GM18951 (cell line): ENCODE results near the gene NTPCR.

Experiments
- POLR2A ChIP-seq: IDR thresholded peaks from 4 replicates; pipeline ENCODE4 v1.6.1; 2011; ENCODE audit warnings: mild to moderate bottlenecking; ENCODE audit not compliant: insufficient read length, insufficient read depth; ENCODE audit errors: extremely low read depth
- in situ Hi-C: fragments of 300-500 bp; cut with MboI; formaldehyde crosslinking; loops from one replicate; pipeline ENCODE4 v1.12.0; 2022; ENCODE audit warnings: low sequenced_read_pairs, mixed read lengths, inconsistent platforms; ENCODE audit not compliant: unreplicated experiment

Gene NTPCR

DNA sequence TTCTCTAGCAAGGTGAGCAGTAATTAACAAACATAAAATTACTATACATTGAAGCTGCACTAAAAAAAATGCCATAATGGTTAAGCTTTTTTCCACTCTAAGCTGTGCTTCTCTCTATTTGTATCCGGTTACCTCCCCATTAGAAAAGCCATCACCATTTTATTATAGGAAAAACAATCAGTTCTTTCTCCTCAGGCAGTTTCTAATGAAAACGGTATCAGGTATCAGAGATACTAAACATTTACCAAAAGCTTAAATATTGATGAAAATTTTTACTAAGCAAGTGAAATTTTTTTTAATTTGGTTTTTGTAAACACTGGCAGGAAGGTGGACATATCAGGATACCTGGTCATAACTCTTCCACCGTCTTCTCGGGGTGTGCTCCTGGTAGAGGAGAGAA lies 14.2 kb downstream of the NTPCR start:
- no peak for TF ChIP-seq POLR2A

DNA sequence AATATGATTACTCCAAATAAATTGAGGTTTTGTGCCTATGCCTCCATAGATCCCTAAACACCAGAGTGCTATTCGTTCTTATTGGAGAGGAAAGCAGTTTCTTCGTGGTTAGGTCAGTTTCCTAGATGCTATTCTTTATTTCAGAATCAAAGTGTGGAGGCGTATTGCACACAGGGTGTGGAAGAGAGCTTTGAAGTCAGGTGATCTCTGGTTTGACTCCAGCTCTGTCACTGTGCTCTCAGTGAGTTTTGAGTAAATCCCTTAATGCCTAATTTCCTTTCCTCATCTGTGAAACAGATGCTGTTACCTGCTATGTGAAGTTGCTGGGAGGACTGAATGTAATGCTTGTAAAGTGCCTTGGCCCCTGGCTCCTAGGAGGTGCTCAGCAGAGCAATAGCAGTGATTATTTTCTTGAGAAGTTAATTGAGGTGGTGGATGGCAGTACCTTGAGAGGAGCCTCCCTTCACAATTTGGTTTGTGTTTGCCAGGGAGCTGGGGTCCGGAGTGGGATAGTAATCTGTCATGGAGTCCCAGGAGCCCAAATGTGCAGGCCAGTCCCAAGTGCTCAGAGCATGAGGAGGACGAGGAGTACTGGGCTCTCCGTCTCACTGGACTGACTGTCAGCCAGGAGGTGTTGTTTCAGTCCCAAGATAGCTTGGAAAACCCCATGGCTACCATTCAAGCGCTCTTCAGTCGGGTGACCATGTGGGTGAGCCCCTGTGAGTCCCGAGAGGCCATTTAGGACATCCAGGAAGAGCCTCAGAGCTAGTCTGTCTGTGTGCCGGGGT lies 14.9 kb downstream of the NTPCR start:
- in situ Hi-C loops = no loop called here
- TF ChIP-seq POLR2A = no peak

More for the DNA sequence above, 14.2 kb downstream of the NTPCR start:
- in situ Hi-C loops = no loop called here

DNA sequence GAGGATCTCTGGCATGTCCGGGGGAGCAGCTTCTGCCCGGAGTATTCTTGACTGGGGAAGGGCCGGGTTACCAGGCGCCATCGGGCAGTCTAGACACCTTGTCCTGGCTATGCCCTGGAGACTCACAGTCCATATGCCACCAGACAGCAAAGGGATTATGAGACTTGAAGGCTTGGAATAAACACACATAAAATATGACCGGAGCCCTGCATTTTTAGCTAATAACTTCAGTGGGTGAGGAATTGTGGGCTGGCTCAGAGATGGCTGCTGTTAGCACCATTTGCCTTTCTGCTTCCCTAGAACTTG lies 15.5 kb downstream of the NTPCR start:
- in situ Hi-C loops = no loop called here
- TF ChIP-seq POLR2A = no peak

DNA sequence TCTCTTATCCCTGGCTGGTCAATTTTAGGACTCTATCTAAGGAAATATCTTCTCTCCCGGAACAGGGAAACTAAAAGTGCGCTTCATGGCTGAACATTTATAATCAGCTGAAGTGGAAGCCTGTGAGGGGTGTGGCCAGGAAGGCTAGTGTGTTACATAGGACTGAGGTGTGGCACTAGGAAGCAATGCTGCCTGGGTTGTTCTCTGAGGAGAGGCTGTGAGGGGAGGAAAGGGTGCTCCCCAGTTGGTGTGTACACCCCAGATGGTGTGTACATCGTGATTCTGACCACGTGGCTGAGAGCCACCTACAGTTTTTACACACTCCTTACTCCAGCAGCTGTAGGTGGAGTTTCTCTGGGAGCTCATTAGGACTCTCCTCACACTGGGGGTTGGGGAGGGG lies 16.3 kb downstream of the NTPCR start:
- in situ Hi-C loops = no loop called here
- TF ChIP-seq POLR2A = no peak

DNA sequence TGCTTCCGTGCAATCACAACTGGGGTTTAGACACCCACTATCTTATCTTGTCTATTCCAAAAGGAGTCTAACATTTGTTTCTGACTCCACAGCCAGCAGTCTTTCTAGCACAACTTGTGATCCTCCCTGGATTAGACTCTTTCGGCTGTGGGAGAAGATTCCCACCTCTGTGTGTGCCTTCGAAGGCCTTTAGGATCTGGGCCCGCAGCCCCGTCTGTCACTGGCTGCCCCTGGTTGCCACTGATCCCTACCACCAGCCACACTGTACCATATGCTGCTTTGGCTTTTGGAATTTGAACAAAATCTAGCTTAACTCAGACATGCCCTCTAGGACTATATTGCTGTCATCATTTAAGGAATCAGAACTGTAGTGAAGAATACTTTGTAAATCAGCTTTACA lies 18.0 kb downstream of the NTPCR start:
- in situ Hi-C loops = no loop called here
- TF ChIP-seq POLR2A = no peak

DNA sequence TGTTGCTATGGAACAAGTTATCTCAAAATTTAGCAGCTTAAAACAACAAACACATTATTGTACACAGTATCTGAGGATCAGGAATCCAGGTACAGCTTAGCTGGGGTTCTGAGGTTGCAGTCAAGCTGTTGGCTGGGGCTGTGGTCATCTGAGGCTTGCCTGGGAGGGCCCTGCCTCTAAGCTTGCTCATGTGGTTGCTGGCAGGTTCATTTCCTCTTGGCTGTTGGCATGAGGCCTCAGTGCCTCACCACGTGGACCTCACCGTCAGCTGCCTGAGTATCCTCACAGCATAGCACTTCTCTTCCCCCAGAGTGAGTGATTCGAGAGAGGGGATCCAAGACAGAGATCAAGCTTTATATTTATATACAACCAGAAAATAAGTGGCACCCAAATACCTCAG lies 18.6 kb downstream of the NTPCR start:
- TF ChIP-seq POLR2A = no peak
- in situ Hi-C loops = no loop called here

DNA sequence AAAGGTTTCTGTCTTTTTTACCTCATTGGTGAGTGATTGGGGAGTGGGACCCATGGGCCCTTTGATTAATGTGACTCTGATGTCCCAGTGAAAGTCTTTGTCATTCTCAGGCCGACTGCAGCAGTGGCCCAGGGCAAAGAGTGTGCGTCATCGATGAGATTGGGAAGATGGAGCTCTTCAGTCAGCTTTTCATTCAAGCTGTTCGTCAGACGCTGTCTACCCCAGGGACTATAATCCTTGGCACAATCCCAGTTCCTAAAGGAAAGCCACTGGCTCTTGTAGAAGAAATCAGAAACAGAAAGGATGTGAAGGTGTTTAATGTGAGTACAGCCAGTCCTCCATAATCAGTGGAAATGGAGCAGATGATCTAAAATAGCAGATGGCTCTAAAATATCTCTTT lies 19.4 kb downstream of the NTPCR start:
- in situ Hi-C loops = no loop called here
- no peak for TF ChIP-seq POLR2A

DNA sequence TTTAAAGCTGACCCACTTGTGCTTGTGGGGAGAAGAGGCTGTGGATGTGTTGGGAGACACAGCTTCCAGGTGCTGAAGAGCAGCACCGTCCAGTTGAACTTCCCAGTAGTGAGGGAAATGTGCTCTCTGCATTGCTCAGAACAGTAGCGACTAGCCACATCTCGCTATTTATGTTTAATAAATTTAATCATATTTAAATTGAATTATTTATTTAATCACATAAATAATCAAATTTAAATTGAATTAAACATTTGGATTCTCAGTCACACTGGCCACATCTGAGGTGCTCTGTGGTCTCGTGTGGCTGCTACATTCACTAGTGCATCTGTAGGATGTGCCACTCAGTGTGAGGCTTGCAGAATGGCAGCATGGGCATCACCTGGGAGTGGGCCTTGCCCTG lies 20.1 kb downstream of the NTPCR start:
- TF ChIP-seq POLR2A = no peak
- in situ Hi-C loops = no loop called here

DNA sequence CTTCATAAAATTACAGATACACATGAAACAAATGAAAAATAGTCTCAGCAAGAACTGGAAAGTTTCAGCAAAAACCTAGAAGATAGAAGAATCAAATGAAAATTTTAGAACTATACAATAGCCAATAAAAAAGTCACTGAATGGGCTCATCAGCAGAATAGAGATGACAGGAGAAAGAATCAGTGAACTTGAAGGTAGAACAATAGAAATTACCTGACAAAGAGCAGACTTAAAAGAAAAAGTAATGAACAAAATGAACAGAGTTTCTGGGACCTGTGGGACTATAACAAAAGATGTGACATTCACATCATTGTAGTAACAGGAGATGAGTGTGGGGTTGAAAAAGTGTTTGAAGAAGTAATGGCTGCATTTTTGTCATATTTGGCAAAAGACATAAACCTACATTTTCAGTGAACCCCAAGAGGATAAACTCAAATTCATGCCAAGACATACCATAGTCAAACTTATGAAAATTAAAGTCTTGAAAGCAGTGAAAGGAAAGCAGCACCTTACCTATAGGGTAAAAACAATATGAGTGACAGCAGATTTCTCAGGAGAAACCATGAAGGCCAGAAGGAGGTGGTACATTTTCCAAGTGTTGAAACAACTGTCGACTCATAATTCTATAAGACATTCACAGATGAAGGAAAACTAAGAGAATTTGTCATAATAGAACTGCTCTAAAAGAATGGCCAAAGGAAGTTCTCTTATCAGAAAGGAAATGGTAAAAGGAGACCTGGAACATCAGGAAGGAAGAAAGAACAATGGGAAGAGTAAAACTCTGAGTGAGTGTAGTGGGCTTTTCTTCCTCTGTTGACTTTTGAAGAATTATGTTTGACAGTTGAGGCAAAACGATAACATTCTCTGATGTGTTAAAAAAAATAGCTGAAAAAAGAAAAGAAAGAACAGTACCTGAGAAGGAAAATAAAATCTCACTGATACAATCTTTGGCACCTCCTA lies 23.5 kb downstream of the NTPCR start:
- in situ Hi-C loops = no loop called here
- no peak for TF ChIP-seq POLR2A

DNA sequence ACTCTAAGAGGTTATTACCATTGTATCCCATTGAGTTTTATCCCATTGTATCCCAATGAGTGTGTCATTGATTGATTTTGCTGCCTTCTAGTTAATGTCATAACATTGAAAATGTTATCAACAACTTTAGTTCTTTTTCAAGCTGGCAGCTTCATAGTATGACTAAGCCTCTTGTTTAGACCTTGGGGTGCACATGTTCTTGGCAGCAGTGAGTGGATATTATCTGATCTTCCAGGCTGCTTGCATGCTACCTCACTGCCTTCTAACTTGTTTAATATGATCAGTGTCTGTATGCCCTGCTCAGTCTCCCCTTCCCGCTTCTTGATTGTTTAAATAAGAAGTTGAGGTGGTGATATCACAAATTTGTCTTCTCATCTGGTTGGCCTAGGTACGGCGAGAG lies 24.6 kb downstream of the NTPCR start:
- no peak for TF ChIP-seq POLR2A
- in situ Hi-C loops = no loop called here

DNA sequence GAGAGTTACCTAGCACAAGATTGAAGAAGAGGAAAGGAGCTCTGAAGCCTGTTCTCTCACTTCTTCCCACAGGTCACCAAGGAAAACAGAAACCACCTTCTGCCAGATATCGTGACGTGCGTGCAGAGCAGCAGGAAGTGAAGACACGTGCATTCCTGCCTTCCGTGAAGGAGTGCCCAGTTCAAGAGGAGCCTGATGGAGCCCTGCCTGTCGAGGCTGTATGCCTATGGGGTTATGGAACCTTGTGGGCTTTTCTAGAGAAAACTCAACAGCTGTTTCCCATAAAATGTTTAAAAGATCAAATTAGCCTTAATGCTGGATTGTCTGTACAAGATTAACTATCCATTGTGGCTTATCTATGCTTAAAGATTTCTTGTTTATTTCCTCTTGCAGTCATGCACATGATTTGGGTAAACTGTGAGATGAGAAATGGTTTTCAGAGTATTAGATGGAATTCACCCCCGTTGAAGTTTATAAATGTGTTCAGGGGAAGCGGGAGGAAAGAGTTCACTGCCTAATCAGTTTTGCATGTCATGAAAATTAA lies 27.8 kb downstream of the NTPCR start:
- no peak for TF ChIP-seq POLR2A
- in situ Hi-C loops = no loop called here

DNA sequence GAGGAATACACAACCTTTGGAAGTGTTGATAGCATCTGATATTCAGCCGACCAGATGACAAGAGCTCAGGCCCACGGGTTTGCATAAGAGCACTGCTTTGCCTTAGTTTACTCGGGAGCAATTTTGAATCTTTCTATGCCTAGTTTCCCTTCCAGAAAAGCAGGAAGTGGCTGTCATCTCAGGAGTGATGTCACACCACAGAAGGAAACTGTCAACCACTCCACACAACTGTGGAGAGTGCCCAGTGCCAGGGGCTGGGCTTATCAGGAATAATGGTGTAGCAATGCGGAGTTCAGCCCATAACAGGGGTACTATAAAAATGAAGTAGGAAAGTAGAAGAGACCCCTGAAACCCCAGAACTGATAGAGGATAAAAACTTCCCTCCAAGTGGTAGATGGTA lies 28.4 kb downstream of the NTPCR start:
- no peak for TF ChIP-seq POLR2A
- in situ Hi-C loops = no loop called here

DNA sequence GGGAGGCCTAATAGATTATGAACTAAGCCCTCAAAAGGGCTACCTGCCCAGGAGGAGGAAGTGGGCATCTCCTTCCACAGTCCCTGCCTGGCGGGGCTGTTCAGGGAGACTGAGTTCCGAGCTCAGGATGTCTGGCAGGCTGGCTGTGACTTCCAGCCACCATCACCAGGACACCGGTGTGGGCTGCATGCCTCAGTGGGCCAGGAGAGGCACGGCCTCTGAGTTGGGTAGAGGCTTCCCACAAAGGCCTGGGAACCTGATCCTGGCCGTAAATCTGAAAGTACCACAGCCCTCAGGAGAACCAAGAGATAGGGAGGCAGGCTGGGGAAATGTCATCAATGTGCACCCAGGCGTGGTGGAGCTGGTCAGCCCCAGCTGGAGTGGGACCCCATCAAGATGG lies 29.1 kb downstream of the NTPCR start:
- in situ Hi-C loops = no loop called here
- no peak for TF ChIP-seq POLR2A
